ENCODE results near the gene FNIP2. TPM values are rescaled to one million over a fixed set of nuclear protein-coding genes. Genes with fewer than 3 reads are reported as not detected.

FNIP2 gene
- total and polyA plus RNA-seq, 7 donors, result 15.6 to 92.1 (median 33.3) TPM

DNA sequence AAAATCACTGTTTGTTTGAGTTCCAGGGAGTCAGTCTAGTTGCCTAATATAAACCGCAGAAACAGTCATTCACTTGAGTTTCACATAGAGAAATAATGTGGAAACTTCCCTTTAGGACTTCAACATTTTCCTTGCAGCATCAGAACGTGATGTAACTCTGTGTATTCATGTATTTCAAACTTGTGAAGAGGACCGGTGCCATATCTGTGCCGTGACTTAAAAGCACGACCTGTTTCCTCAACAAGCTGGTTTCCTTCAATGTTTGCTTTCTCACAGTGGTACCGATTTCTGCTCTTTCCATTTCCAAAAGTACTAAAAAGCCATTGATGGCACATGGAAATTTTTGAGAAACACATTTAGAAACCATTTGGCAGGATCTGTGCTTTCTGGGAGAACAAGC, 167.4 kb downstream of the FNIP2 start:
- no peak overlapping the region for H3K27ac ChIP-seq
- H3K4me1 ChIP-seq, result no peaks in the 10 kb centered on the region
- H3K36me3 ChIP-seq (ENCODE audit: insufficient read depth in 1 of 2, low read depth in 1 of 2), result no peaks in the 10 kb centered on the region
- ATAC-seq (no peak), DNase-seq (no peak)
- no peaks in the 10 kb centered on the region for H3K27me3 ChIP-seq (ENCODE audit: insufficient read depth in 3 of 3, low read length in 2 of 3)
- H3K4me3 ChIP-seq, result no peak overlapping the region
- 42 to 56% (median 47%) methylated on average over 6 of the region's 6 CpGs for WGBS, 3 donors
- TF ChIP-seq, protein P1, sequence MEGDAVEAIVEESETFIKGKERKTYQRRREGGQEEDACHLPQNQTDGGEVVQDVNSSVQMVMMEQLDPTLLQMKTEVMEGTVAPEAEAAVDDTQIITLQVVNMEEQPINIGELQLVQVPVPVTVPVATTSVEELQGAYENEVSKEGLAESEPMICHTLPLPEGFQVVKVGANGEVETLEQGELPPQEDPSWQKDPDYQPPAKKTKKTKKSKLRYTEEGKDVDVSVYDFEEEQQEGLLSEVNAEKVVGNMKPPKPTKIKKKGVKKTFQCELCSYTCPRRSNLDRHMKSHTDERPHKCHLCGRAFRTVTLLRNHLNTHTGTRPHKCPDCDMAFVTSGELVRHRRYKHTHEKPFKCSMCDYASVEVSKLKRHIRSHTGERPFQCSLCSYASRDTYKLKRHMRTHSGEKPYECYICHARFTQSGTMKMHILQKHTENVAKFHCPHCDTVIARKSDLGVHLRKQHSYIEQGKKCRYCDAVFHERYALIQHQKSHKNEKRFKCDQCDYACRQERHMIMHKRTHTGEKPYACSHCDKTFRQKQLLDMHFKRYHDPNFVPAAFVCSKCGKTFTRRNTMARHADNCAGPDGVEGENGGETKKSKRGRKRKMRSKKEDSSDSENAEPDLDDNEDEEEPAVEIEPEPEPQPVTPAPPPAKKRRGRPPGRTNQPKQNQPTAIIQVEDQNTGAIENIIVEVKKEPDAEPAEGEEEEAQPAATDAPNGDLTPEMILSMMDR (IDR thresholded peaks at IDR 0.05), result no peak
- intact Hi-C loops (cut with DNase I), result no loop called here
- no peaks in the 10 kb centered on the region for H3K9me3 ChIP-seq

DNA sequence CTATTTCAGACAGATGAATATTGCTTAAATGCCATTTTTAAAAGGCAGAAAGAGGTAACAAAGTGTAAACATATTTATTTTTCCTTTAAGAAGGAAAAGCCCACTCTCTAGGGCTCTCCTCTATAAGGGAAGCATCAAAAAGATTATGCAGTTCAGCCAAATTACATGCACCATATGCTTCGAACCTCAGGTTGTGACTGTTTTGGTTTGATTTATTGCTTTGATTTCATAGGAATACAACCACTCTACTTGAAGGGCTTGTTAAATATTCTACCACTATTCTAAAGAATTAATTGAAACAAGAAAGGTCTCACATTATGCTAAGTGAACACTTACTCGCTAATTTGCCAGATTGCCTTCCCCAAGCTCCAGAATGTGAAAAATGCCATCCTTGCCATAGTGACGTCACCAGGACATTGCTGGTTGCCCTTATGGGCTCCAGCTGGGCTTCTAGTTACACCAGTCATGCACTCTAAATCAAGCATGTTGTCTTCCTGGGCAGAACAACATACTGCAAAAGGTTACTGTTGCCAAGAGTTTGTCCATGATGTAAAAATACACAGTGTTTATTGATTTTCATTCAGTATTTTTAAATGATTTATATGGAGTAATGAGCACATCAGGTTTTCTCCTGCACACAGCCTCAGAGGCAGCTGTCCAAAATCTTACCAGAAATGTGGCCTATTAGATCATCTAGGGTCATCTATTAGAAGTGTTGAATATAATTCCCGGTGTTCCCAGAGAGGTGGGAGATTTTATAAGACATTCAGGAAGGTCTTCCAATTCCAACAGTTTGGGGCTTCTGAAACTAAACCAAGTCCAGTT, 169.6 kb downstream of the FNIP2 start:
- 37 to 45% (median 40%) methylated on average over 4 of the region's 4 CpGs for WGBS, 3 donors
- no peaks in the 10 kb centered on the region for H3K36me3 ChIP-seq (ENCODE audit: insufficient read depth in 1 of 2, low read depth in 1 of 2)
- no peak for ATAC-seq
- DNase-seq, result no peak
- no peaks in the 10 kb centered on the region for H3K27me3 ChIP-seq (ENCODE audit: insufficient read depth in 3 of 3, low read length in 2 of 3)
- no peaks in the 10 kb centered on the region for H3K9me3 ChIP-seq
- no peaks in the 10 kb centered on the region for H3K4me1 ChIP-seq
- intact Hi-C loops (cut with DNase I), result no loop called here
- no peak overlapping the region for H3K4me3 ChIP-seq
- H3K27ac ChIP-seq, result no peak overlapping the region
- TF ChIP-seq, protein P1 (IDR thresholded peaks at IDR 0.05), result no peak

DNA sequence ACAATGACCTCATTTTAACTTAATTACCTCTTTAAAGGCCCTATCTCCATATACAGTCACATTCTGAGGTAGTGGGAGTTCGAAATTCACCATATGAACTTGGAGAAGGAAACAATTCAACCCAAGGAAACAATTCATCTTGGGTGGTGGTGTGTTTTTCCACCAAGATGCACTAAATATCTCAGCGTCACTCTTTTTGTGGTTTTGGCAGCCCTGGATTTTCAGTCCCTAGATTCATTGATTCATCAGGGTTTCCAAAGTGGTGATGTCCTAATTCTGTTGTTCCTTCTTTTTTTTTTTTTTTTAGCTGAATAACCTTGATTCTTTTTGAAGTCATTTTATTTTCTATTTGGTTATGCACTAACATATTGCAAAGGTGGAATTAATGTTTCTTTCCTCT, 171.4 kb downstream of the FNIP2 start:
- no peaks in the 10 kb centered on the region for H3K27me3 ChIP-seq (ENCODE audit: insufficient read depth in 3 of 3, low read length in 2 of 3)
- WGBS, 3 donors, result 89 to 96% (median 90%) methylated on average over 2 of the region's 2 CpGs
- intact Hi-C loops (cut with DNase I), result no loop called here
- no peaks in the 10 kb centered on the region for H3K36me3 ChIP-seq (ENCODE audit: insufficient read depth in 1 of 2, low read depth in 1 of 2)
- TF ChIP-seq, protein P1 (IDR thresholded peaks at IDR 0.05), result no peak
- no peak for ATAC-seq
- no peaks in the 10 kb centered on the region for H3K4me1 ChIP-seq
- H3K9me3 ChIP-seq, result no peaks in the 10 kb centered on the region
- H3K27ac ChIP-seq, result no peak overlapping the region
- DNase-seq, result no peak
- H3K4me3 ChIP-seq, result no peak overlapping the region

DNA sequence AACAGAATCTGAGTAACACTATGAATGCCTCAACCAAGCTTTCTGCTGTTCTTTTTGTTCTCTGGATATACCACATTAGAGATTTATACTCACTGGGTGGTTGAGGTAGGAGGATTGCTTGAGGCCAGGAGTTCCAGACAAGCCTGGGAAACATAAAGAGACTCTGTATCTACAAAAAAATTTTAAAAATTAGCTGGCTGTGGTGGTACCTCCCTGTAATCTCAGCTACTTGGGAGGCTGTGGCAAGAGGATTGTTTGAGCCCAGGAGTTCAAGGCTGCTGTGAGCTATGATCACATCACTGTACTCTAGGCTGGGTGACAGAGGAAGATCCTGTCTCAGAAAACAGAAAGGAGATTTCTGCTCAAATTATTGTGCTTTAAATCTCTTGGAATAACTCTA, 172.5 kb downstream of the FNIP2 start:
- TF ChIP-seq, protein P1 (IDR thresholded peaks at IDR 0.05), result no peak
- no peak overlapping the region for H3K27ac ChIP-seq
- H3K9me3 ChIP-seq, result no peaks in the 10 kb centered on the region
- no peaks in the 10 kb centered on the region for H3K36me3 ChIP-seq (ENCODE audit: insufficient read depth in 1 of 2, low read depth in 1 of 2)
- H3K4me3 ChIP-seq, result no peak overlapping the region
- intact Hi-C loops (cut with DNase I), result no loop called here
- no peaks in the 10 kb centered on the region for H3K4me1 ChIP-seq
- H3K27me3 ChIP-seq (ENCODE audit: insufficient read depth in 3 of 3, low read length in 2 of 3), result no peaks in the 10 kb centered on the region
- ATAC-seq (no peak), DNase-seq (no peak)

DNA sequence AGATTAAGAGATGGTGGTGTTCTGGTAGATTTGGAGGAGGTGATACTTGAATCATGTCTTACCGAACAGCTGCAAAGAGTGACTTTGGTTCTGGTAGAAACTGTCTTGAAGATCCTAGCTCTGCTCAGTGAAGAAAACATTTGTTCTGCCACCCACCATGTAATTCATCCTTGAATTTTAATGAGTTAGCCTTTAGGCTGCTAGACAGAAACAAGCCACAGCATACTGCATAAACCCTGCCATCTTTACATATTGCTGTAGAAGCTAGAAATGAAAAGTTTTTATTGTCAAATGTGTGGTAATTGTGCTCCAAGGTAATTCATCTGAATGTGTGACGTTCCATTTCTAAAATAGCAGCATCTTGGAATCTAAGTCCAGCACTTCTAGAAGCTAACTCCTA, 173.1 kb downstream of the FNIP2 start:
- Histone ChIP-seq H3K36me3 (ENCODE audit: insufficient read depth in 1 of 2, low read depth in 1 of 2) (no peaks in the 10 kb centered on the region), H3K9me3 (no peaks in the 10 kb centered on the region), H3K27ac (no peak overlapping the region), H3K4me3 (no peak overlapping the region), H3K4me1 (no peaks in the 10 kb centered on the region), H3K27me3 (ENCODE audit: insufficient read depth in 3 of 3, low read length in 2 of 3) (no peaks in the 10 kb centered on the region)
- no peak for DNase-seq
- TF ChIP-seq, protein P1 (IDR thresholded peaks at IDR 0.05), result no peak
- ATAC-seq, result no peak
- intact Hi-C loops (cut with DNase I), result no loop called here
- WGBS, 3 donors, result 40 to 86% (median 86%) methylated on average over 2 of the region's 2 CpGs
